SK-N-SH (cell line): ENCODE data around the gene SETD1A. TPM values are rescaled to one million over a fixed set of nuclear protein-coding genes. Genes with fewer than 3 reads are reported as not detected.

ENCODE experiments used
- CTCF ChIA-PET: fragments of 300-600, 350-600 bp; formaldehyde crosslinking; extraction: SDS; loops from one replicate; lab custom pipeline; 2021; lab: Yijun Ruan, JAX
- POLR2A ChIA-PET: fragments of 350-600 bp; sonication (Branson Sonifier 250); formaldehyde crosslinking; extraction: SDS; loops from one replicate; lab custom pipeline; 2020; ENCODE audit warnings: antibody characterized with exemption, inconsistent platforms; lab: Yijun Ruan, JAX
- DNase-seq: peaks from one replicate; pipeline ENCODE4 v3.0.0; 2012
- H2AFZ ChIP-seq: fragments of 200-600 bp; sonication (generic); 2 replicates; pipeline ENCODE4 v1.8.1; 2016; ENCODE audit warnings: antibody characterized with exemption, mild to moderate bottlenecking, low read depth
- H3F3A ChIP-seq: fragments of 200-600 bp; sonication (generic); replicated peaks from 2 replicates; pipeline ENCODE3; 2016; ENCODE audit warnings: antibody characterized with exemption, mild to moderate bottlenecking; ENCODE audit not compliant: insufficient read depth
- H3K27ac ChIP-seq, 2 experiments: fragments of 200-500 bp in 1 of 2; fragments of 200-600 bp in 1 of 2; sonication (Bioruptor generic) in 1 of 2; sonication (generic), shearing (Covaris generic) in 1 of 2; 2 replicates each; pipeline versions ENCODE4 v1.5.1 to v1.6.1; 2014 to 2016; ENCODE audit warnings: low read depth in 2 of 2, inconsistent platforms in 1 of 2, low read length in 1 of 2, mild to moderate bottlenecking in 1 of 2, mixed read lengths in 1 of 2
- H3K27me3 ChIP-seq: fragments of 200-600 bp; sonication (generic), shearing (Covaris generic); 2 replicates; pipeline ENCODE4 v1.6.1; 2016; ENCODE audit warnings: mixed run types; ENCODE audit not compliant: insufficient read depth
- H3K36me3 ChIP-seq, 2 experiments: fragments of 200-500 bp in 1 of 2; fragments of 200-600 bp in 1 of 2; sonication (Bioruptor generic) in 1 of 2; sonication (generic) in 1 of 2; replicated peaks in 1 of 2; 2 replicates each; pipeline versions ENCODE3 to v1.5.1; 2014 to 2016; ENCODE audit warnings: low read length in 1 of 2, mild to moderate bottlenecking in 1 of 2; ENCODE audit not compliant: insufficient read depth in 2 of 2, control insufficient read depth in 1 of 2
- H3K4me1 ChIP-seq, 2 experiments: fragments of 200-500 bp in 1 of 2; fragments of 200-600 bp in 1 of 2; sonication (Bioruptor generic) in 1 of 2; sonication (generic), shearing (Covaris generic) in 1 of 2; 2 replicates each; pipeline versions ENCODE4 v1.5.1 to v1.6.1; 2014 to 2016; ENCODE audit warnings: low read depth in 1 of 2, low read length in 1 of 2, mixed run types in 1 of 2; ENCODE audit not compliant: insufficient read depth in 2 of 2, control insufficient read depth in 1 of 2
- H3K4me2 ChIP-seq: fragments of 200-600 bp; sonication (generic), shearing (Covaris generic); 2 replicates; pipeline ENCODE4 v1.6.1; 2017; ENCODE audit warnings: mixed run types
- H3K4me3 ChIP-seq, 2 experiments: fragments of 200-500 bp in 1 of 2; fragments of 200-600 bp in 1 of 2; sonication (Bioruptor generic) in 1 of 2; sonication (generic), shearing (Covaris generic) in 1 of 2; 2 replicates each; pipeline versions ENCODE4 v1.5.1 to v1.8.1; 2014 to 2016; ENCODE audit warnings: low read depth in 2 of 2, inconsistent platforms in 1 of 2, low read length in 1 of 2, mild to moderate bottlenecking in 1 of 2, mixed read lengths in 1 of 2, moderate library complexity in 1 of 2
- H3K79me2 ChIP-seq: fragments of 200-600 bp; sonication (generic); 2 replicates; pipeline ENCODE4 v1.8.1; 2017; ENCODE audit warnings: mild to moderate bottlenecking; ENCODE audit not compliant: insufficient read depth
- H3K9ac ChIP-seq: fragments of 200-600 bp; sonication (generic); 2 replicates; pipeline ENCODE4 v1.6.1; 2017; ENCODE audit warnings: mixed run types
- H3K9me2 ChIP-seq: fragments of 200-600 bp; sonication (generic); 2 replicates; pipeline ENCODE4 v1.6.1; 2017; ENCODE audit warnings: mixed run types
- H3K9me3 ChIP-seq: fragments of 200-600 bp; sonication (generic); 2 replicates; pipeline ENCODE4 v1.6.1; 2017; ENCODE audit warnings: mixed run types, mild to moderate bottlenecking, moderate library complexity
- H4K20me1 ChIP-seq: fragments of 200-600 bp; sonication (generic); 2 replicates; pipeline ENCODE4 v1.6.1; 2017; ENCODE audit warnings: mild to moderate bottlenecking, mixed run types; ENCODE audit not compliant: insufficient read depth
- EP300 ChIP-seq, 2 experiments: IDR thresholded peaks; 2 replicates each; pipeline versions ENCODE4 v1.4.0 to v1.6.1; 2012; ENCODE audit warnings: borderline replicate concordance in 1 of 2, low read depth in 1 of 2, low read length in 1 of 2
- EZH2phosphoT487 ChIP-seq: fragments of 200-600 bp; sonication (generic); IDR thresholded peaks from 2 replicates; pipeline ENCODE4 v1.6.1; 2017; ENCODE audit warnings: low read depth, mixed run types, mild to moderate bottlenecking, antibody characterized with exemption, moderate library complexity, borderline replicate concordance
- FOSL2 ChIP-seq: IDR thresholded peaks from 2 replicates; pipeline ENCODE4 v1.4.0; 2012; ENCODE audit warnings: low read depth, mild to moderate bottlenecking, moderate library complexity, borderline replicate concordance
- FOXM1 ChIP-seq: IDR thresholded peaks from 2 replicates; pipeline ENCODE4 v1.4.0; 2012; ENCODE audit warnings: low read depth, mild to moderate bottlenecking
- GABPA ChIP-seq: IDR thresholded peaks from 2 replicates; pipeline ENCODE4 v1.4.0; 2012; ENCODE audit warnings: low read depth, mild to moderate bottlenecking
- GATA2 ChIP-seq: sonication (generic); formaldehyde crosslinking; IDR thresholded peaks from 2 replicates; pipeline ENCODE4 v1.5.0; 2020; ENCODE audit warnings: mild to moderate bottlenecking, missing genetic modification reagents
- JUND ChIP-seq: IDR thresholded peaks from 2 replicates; pipeline ENCODE4 v1.4.0; 2012
- MEF2A ChIP-seq: IDR thresholded peaks from 2 replicates; pipeline ENCODE4 v1.4.0; 2012; ENCODE audit warnings: low read depth, borderline replicate concordance
- NFIC ChIP-seq: IDR thresholded peaks from 2 replicates; pipeline ENCODE4 v1.4.0; 2012; ENCODE audit warnings: borderline replicate concordance
- POLR2AphosphoS5 ChIP-seq: IDR thresholded peaks from 2 replicates; pipeline ENCODE4 v1.6.1; 2012; ENCODE audit warnings: low read depth, low read length
- SMC3 ChIP-seq: IDR thresholded peaks from 2 replicates; pipeline ENCODE4 v1.6.1; 2012; ENCODE audit warnings: low read depth, low read length, improper control_type of control experiment
- TCF12 ChIP-seq: IDR thresholded peaks from 2 replicates; pipeline ENCODE4 v1.4.0; 2012
- WGBS: methylation state at CpG from one replicate; pipeline ENCODE4 v1.1.6; 2017; ENCODE audit warnings: low lambda C conversion rate; 5-methylcytosine and 5-hydroxymethylcytosine counted together
- polyA plus RNA-seq, 3 experiments: library from polyadenylated mRNA; depleted of rRNA; stranded (reverse); fragments of >200 nt; gene quantifications; 2 replicates each; pipeline ENCODE4 v1.2.3, GENCODE V29; 2012
- TF ChIP-seq, protein P1 (sequence below): fragments of 200-600 bp; sonication (generic); IDR thresholded peaks from 2 replicates; pipeline ENCODE4 v1.6.1; 2017; ENCODE audit warnings: antibody characterized with exemption, mild to moderate bottlenecking, moderate library complexity
- TF ChIP-seq, protein P2 (sequence below): IDR thresholded peaks from 2 replicates; pipeline ENCODE4; 2012
- TF ChIP-seq, protein P3 (sequence below): IDR thresholded peaks from 2 replicates; pipeline ENCODE4 v1.4.0; 2012; ENCODE audit warnings: low read depth

SETD1A gene
- polyA plus RNA-seq, 1 of the 3 experiments (the other 2 are of a cell fraction): 6.8 TPM

DNA sequence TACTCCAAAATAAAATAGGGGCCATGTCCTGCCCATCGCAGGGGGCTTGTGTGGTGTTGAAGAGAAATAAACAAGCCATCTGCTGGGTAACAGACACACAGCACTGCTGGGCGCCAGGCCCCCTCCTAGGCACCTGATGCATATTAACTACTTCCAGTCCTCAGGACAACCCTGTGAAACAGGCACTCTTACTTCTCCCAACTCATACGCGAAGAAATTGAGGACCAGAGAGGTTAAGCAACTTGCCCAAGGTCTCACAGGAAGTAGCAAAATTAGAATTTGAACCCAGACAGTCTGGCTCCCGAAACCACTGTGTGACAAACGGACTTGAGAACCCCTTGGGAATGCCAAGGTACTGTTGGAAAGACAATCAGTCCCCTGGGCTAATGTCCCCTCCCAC is 50.1 kb downstream of the SETD1A start:
- DNase-seq: peak; percentile 3
- Histone ChIP-seq H3K27ac (no peak overlapping the region), H4K20me1 (no peaks in the 10 kb centered on the region), H3K4me2 (0 out of 2 replicates have a peak overlapping the region, but pooled peaks have one; percentile 20), H2AFZ (no peak overlapping the region), H3K4me1 (peaks cover 4 to 20% of the 10 kb centered on the region in 2 experiments; a peak in 1 of 4 replicates), H3F3A (peaks cover 11% of the 10 kb centered on the region), H3K27me3 (no peaks in the 10 kb centered on the region), H3K79me2 (peaks cover 45% of the 10 kb centered on the region), H3K9ac (no peak overlapping the region), H3K4me3 (no peak overlapping the region), H3K36me3 (no peaks in the 10 kb centered on the region), H3K9me2 (no peaks in the 10 kb centered on the region), H3K9me3 (no peaks in the 10 kb centered on the region)
- POLR2A ChIA-PET: no interaction called here
- TF ChIP-seq EZH2phosphoT487 (no peak), GATA2 (no peak), GABPA (no peak), SMC3 (no peak), POLR2AphosphoS5 (no peak), TCF12 (no peak), MEF2A (no peak)
- WGBS: 71% methylated on average over 6 of the region's 6 CpGs
- CTCF ChIA-PET: interaction anchor here (1.6 kb wide), 1 partner anchor 66 kb away, joined by 4 read pairs; no protein-coding TSS in a partner anchor

DNA sequence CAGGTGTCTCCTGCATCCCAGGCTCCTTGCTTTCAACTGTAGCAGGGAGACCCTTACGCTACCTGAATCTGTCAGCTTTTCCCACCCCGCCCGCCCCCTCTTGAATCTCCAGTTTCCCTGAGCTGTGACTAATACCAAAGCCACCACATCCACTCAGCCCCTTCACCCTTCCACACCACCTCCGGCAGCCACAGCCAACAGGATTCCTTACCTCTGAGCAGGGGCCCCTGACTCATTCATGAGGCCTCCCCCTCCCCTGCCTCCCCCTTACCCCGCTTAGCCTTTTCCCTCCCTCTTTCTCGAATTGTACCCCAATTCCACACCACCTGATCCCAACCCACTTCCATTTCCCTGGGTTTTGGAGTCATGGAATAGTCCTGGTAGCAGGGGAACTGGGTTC is 50.6 kb downstream of the SETD1A start:
- Histone ChIP-seq H3K4me3 (peak overlapping the region in 1 of 2 experiments; percentile 40; a peak in 1 of 4 replicates), H3K27ac (peak overlapping the region in 1 of 2 experiments; percentile 62; a peak in 2 of 4 replicates), H3K4me1 (peaks cover 4 to 15% of the 10 kb centered on the region in 2 experiments; a peak in 1 of 4 replicates), H2AFZ (no peak overlapping the region), H3K9me3 (no peaks in the 10 kb centered on the region), H3F3A (peaks cover 11% of the 10 kb centered on the region), H3K4me2 (peak overlapping the region; percentile 87), H3K9ac (no peak overlapping the region), H4K20me1 (no peaks in the 10 kb centered on the region), H3K79me2 (peaks cover 45% of the 10 kb centered on the region), H3K36me3 (no peaks in the 10 kb centered on the region), H3K27me3 (no peaks in the 10 kb centered on the region), H3K9me2 (no peaks in the 10 kb centered on the region)
- CTCF ChIA-PET: no interaction called here
- WGBS: 25% methylated on average over 6 of the region's 6 CpGs
- TF ChIP-seq, protein P1, sequence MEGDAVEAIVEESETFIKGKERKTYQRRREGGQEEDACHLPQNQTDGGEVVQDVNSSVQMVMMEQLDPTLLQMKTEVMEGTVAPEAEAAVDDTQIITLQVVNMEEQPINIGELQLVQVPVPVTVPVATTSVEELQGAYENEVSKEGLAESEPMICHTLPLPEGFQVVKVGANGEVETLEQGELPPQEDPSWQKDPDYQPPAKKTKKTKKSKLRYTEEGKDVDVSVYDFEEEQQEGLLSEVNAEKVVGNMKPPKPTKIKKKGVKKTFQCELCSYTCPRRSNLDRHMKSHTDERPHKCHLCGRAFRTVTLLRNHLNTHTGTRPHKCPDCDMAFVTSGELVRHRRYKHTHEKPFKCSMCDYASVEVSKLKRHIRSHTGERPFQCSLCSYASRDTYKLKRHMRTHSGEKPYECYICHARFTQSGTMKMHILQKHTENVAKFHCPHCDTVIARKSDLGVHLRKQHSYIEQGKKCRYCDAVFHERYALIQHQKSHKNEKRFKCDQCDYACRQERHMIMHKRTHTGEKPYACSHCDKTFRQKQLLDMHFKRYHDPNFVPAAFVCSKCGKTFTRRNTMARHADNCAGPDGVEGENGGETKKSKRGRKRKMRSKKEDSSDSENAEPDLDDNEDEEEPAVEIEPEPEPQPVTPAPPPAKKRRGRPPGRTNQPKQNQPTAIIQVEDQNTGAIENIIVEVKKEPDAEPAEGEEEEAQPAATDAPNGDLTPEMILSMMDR: no peak
- TF ChIP-seq, protein P2, sequence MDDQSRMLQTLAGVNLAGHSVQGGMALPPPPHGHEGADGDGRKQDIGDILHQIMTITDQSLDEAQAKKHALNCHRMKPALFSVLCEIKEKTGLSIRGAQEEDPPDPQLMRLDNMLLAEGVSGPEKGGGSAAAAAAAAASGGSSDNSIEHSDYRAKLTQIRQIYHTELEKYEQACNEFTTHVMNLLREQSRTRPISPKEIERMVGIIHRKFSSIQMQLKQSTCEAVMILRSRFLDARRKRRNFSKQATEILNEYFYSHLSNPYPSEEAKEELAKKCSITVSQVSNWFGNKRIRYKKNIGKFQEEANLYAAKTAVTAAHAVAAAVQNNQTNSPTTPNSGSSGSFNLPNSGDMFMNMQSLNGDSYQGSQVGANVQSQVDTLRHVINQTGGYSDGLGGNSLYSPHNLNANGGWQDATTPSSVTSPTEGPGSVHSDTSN: no peak
- TF ChIP-seq TCF12 (peak; percentile 24; the same call in 1 of the 2 replicates), FOSL2 (peak; percentile 84), FOXM1 (no peak), GATA2 (no peak), EP300 (IDR thresholded peaks at IDR 0.05; ENCODE audit: borderline replicate concordance in 1 of 2, low read depth in 1 of 2, low read length in 1 of 2) (0 out of 4 replicates have a peak, but pooled peaks of 1 of the 2 experiments have one; percentile 30), JUND (peak; percentile 61; the same call in 1 of the 2 replicates), NFIC (peak; percentile 55; the same call in 1 of the 2 replicates)
- TF ChIP-seq, protein P3, sequence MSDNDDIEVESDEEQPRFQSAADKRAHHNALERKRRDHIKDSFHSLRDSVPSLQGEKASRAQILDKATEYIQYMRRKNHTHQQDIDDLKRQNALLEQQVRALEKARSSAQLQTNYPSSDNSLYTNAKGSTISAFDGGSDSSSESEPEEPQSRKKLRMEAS: peak; percentile 32; the same call in 1 of the 2 replicates
- DNase-seq: peak; percentile 31
- POLR2A ChIA-PET: no interaction called here
